K562 (cell line): ENCODE results near the gene NRXN3.

Experiments used
- CTCF ChIP-seq, 3 experiments: IDR thresholded peaks in 2 of 3; conservative IDR thresholded peaks in 1 of 3; 2 replicates each; pipeline ENCODE4 v1.5.1; 2011 to 2012; ENCODE audit warnings: low read length in 3 of 3, mild to moderate bottlenecking in 3 of 3, control low read depth in 2 of 3, improper control_type of control experiment in 1 of 3, inconsistent platforms in 1 of 3, low read depth in 1 of 3, mixed read lengths in 1 of 3, moderate library complexity in 1 of 3; ENCODE audit not compliant: insufficient read depth in 2 of 3
- ESRRA ChIP-seq: fragments of 450-650 bp; IDR thresholded peaks from 2 replicates; pipeline ENCODE4 v1.6.1; 2014; ENCODE audit warnings: low read depth, mild to moderate bottlenecking, moderate library complexity, borderline replicate concordance
- FOXK2 ChIP-seq, 2 experiments: fragments of 450-650 bp; IDR thresholded peaks in 1 of 2; conservative IDR thresholded peaks in 1 of 2; 2 replicates each; pipeline ENCODE4 v1.6.1; 2016; ENCODE audit warnings: low read depth in 2 of 2, mild to moderate bottlenecking in 1 of 2
- HEY1 ChIP-seq: fragments of 250-450 bp; sonication (Bioruptor Pico); IDR thresholded peaks from 2 replicates; pipeline ENCODE4 v1.5.0; 2020; ENCODE audit warnings: mild to moderate bottlenecking, moderate library complexity, borderline replicate concordance
- HMGN3 ChIP-seq: IDR thresholded peaks from 2 replicates; pipeline ENCODE4 v1.6.1; 2011; ENCODE audit warnings: borderline replicate concordance, low read depth, mild to moderate bottlenecking, mixed read lengths, low read length; ENCODE audit not compliant: insufficient read length; ENCODE audit errors: extremely low read depth
- HOXB6 ChIP-seq: fragments of 250-450 bp; sonication (Bioruptor Pico); IDR thresholded peaks from 2 replicates; pipeline ENCODE4 v1.5.1; 2022; ENCODE audit warnings: mild to moderate bottlenecking, borderline replicate concordance
- KAT8 ChIP-seq: fragments of 450-650 bp; IDR thresholded peaks from 2 replicates; pipeline ENCODE4 v1.6.1; 2016; ENCODE audit warnings: low read depth, mild to moderate bottlenecking
- NBN ChIP-seq: fragments of 450-650 bp; IDR thresholded peaks from 2 replicates; pipeline ENCODE4 v1.6.1; 2016; ENCODE audit warnings: low read depth, mild to moderate bottlenecking
- POLR2A ChIP-seq: fragments of 450-650 bp; conservative IDR thresholded peaks from 2 replicates; pipeline ENCODE4 v1.6.1; 2016
- ZNF23 ChIP-seq: fragments of 250-450 bp; sonication (Bioruptor Pico); IDR thresholded peaks from 2 replicates; pipeline ENCODE4 v1.4.0; 2020; ENCODE audit warnings: mild to moderate bottlenecking

GRCh38 chr14:79331830-79332229 lies 1161.7 kb downstream of the NRXN3 start:
- TF ChIP-seq HMGN3 (no peak), ZNF23 (CRISPR knock-in tag) (no peak), NBN (no peak), HEY1 (no peak), KAT8 (no peak), CTCF (IDR thresholded peaks at IDR 0.05 in 2 of 3, conservative IDR thresholded peaks at IDR 0.05 in 1 of 3; ENCODE audit: insufficient read depth in 2 of 3, low read depth in 1 of 3, low read length in 3 of 3) (no peak), FOXK2 (conservative IDR thresholded peaks at IDR 0.05 in 1 of 2, IDR thresholded peaks at IDR 0.05 in 1 of 2; ENCODE audit: low read depth in 2 of 2) (no peak), HOXB6 (CRISPR knock-in tag) (no peak), POLR2A (no peak), ESRRA (no peak)
